Prostate gland (tissue), 2 donors: ENCODE measurements around the gene CRTC2. TPM values are rescaled to one million over a fixed set of nuclear protein-coding genes. Genes with fewer than 3 reads are reported as not detected.

ENCODE experiments used
- DNase-seq: peaks from one replicate; pipeline ENCODE4 v3.0.0-alpha.2; 2019; ENCODE audit warnings: low spot score
- H3K27ac ChIP-seq, 2 donors: fragments of 200-600 bp; sonication (generic); 2 replicates each; pipeline ENCODE4 v1.5.1; 2017 to 2019
- H3K27me3 ChIP-seq: fragments of 200-600 bp; sonication (generic); replicated peaks from 2 replicates; pipeline ENCODE4 v1.5.1; 2019; ENCODE audit not compliant: insufficient read depth
- H3K36me3 ChIP-seq, 2 donors: fragments of 200-600 bp; sonication (generic); 1 replicate in 1 of 2; 2 replicates in 1 of 2; pipeline versions ENCODE4 v1.5.1 to v1.8.1; 2017 to 2019
- H3K4me1 ChIP-seq: fragments of 200-600 bp; sonication (generic); replicated peaks from 2 replicates; pipeline ENCODE4 v1.5.1; 2019
- H3K4me3 ChIP-seq, 2 donors: fragments of 200-600 bp; sonication (generic); 2 replicates each; pipeline ENCODE4 v1.5.1; 2017 to 2019
- H3K9me3 ChIP-seq: fragments of 200-600 bp; sonication (generic); 2 replicates; pipeline ENCODE4 v1.5.1; 2017
- POLR2A ChIP-seq: fragments of 450-650 bp; IDR thresholded peaks from one replicate; pipeline ENCODE4 v1.6.1; 2016; ENCODE audit warnings: antibody characterized with exemption, mild to moderate bottlenecking
- POLR2AphosphoS5 ChIP-seq: sonication (generic); formaldehyde crosslinking; IDR thresholded peaks from one replicate; pipeline ENCODE4 v1.6.1; 2017; ENCODE audit warnings: antibody characterized with exemption
- WGBS: methylation state at CpG from one replicate; pipeline ENCODE4 v1.1.5; 2018; 5-methylcytosine and 5-hydroxymethylcytosine counted together
- intact Hi-C: fragments of 100-400 bp; cut with DNase I; formaldehyde crosslinking; loops from one replicate; pipeline ENCODE4 v1.14.2; 2022
- total RNA-seq, 2 donors: library from RNA; depleted of rRNA; stranded (reverse); fragments of >200 nt; gene quantifications; one replicate each; pipeline ENCODE4 v1.1.0, GENCODE V29; 2016
- TF ChIP-seq, protein P1 (sequence below), 4 experiments: fragments of 200-600 bp in 2 of 4; fragments of 450-650 bp in 2 of 4; sonication (generic) in 2 of 4; IDR thresholded peaks; 1 replicate in 3 of 4; 2 replicates in 1 of 4; pipeline ENCODE4 v1.5.1; 2016 to 2019; ENCODE audit warnings: antibody characterized with exemption in 4 of 4, mild to moderate bottlenecking in 2 of 4, moderate library complexity in 2 of 4

Gene CRTC2
- total RNA-seq, 2 donors from 2014 or later, result 18.5 to 30.2 TPM

DNA sequence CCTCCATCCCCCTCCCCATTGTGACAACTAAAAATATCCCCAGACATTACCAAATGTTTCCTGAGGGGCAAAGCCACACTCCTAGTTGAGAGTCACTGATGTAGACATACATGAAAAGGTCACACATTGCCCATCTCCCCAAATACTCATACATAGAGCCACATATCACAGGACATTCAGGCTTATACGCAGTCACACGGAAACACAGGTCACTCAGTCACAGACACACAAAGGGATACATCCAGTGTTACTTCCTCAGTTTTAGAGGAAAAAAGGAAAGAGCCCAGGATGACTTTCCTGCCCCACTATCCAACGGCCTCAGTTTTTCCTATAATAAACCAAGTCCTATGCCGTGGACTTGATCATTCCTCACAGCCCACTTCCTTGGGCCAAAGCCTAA lies 3.0 kb upstream of the CRTC2 start:
- intact Hi-C loops, result no loop called here
- 75% methylated on average over 4 of the region's 4 CpGs for WGBS
- no peaks in the 10 kb centered on the region for H3K27me3 ChIP-seq
- no peak for DNase-seq
- no peaks in the 10 kb centered on the region for H3K9me3 ChIP-seq
- H3K36me3 ChIP-seq, result no peaks in the 10 kb centered on the region
- no peak overlapping the region for H3K4me3 ChIP-seq
- no peak for TF ChIP-seq POLR2AphosphoS5
- TF ChIP-seq POLR2A, result no peak
- peaks cover 4% of the 10 kb centered on the region for H3K4me1 ChIP-seq
- peak overlapping the region; percentile 95 to 97 for H3K27ac ChIP-seq

DNA sequence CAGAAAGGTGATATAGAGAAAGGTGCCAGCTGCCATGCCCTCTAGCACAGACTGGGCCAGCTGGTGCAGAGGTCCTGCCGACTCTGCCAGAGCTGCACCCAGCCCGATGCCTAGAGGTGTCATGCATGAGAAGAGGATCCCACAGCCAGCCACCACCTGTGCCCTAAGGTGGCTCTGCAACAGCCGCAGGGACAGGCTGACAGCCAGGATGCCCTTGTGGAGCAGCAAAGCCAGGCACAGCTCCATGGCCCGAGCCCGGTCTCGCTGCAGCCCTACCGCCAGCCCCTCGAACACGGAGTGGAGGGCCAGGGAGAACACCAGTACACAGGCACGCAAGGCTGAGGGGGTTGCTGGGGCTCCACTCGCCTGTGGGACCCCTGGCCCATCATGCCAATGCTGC lies 1.8 kb upstream of the CRTC2 start:
- Histone ChIP-seq H3K27ac (peak overlapping the region in 1 of 2 donors; percentile 97), H3K4me1 (no peaks in the 10 kb centered on the region), H3K36me3 (no peaks in the 10 kb centered on the region), H3K9me3 (no peaks in the 10 kb centered on the region), H3K27me3 (no peaks in the 10 kb centered on the region), H3K4me3 (no peak overlapping the region)
- TF ChIP-seq, protein P1, sequence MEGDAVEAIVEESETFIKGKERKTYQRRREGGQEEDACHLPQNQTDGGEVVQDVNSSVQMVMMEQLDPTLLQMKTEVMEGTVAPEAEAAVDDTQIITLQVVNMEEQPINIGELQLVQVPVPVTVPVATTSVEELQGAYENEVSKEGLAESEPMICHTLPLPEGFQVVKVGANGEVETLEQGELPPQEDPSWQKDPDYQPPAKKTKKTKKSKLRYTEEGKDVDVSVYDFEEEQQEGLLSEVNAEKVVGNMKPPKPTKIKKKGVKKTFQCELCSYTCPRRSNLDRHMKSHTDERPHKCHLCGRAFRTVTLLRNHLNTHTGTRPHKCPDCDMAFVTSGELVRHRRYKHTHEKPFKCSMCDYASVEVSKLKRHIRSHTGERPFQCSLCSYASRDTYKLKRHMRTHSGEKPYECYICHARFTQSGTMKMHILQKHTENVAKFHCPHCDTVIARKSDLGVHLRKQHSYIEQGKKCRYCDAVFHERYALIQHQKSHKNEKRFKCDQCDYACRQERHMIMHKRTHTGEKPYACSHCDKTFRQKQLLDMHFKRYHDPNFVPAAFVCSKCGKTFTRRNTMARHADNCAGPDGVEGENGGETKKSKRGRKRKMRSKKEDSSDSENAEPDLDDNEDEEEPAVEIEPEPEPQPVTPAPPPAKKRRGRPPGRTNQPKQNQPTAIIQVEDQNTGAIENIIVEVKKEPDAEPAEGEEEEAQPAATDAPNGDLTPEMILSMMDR (IDR thresholded peaks at IDR 0.05), result no peak
- no peak for TF ChIP-seq POLR2AphosphoS5
- WGBS, result 94% methylated on average over 11 of the region's 11 CpGs
- DNase-seq, result no peak
- intact Hi-C loops, result no loop called here

DNA sequence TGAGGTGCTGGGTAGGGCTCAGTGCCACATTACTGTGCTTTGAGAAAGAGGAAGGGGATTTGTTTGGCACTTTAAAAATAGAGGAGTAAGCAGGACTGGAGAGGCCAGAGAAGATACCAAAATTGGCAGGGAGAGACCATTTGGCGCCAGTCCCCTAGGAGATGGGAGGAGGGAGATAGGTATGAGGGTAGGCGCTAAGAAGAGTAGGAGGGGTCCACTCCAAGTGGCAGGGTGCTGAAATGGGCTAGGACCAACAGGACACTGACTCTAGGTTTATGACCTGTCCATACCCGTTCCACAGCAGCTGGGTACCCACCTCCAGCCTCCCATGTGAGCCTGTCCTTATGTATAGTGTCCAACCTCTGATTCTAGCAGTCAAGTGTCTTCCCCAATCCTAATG lies 1.0 kb upstream of the CRTC2 start:
- 51% methylated on average over 3 of the region's 3 CpGs for WGBS
- TF ChIP-seq, protein P1 (IDR thresholded peaks at IDR 0.05), result no peak
- TF ChIP-seq POLR2A (no peak), POLR2AphosphoS5 (no peak)
- Histone ChIP-seq H3K27ac (peak overlapping the region; percentile 96 to 97), H3K27me3 (no peaks in the 10 kb centered on the region), H3K9me3 (no peaks in the 10 kb centered on the region), H3K4me1 (no peaks in the 10 kb centered on the region), H3K36me3 (no peaks in the 10 kb centered on the region), H3K4me3 (no peak overlapping the region)
- intact Hi-C loops, result no loop called here
- no peak for DNase-seq

DNA sequence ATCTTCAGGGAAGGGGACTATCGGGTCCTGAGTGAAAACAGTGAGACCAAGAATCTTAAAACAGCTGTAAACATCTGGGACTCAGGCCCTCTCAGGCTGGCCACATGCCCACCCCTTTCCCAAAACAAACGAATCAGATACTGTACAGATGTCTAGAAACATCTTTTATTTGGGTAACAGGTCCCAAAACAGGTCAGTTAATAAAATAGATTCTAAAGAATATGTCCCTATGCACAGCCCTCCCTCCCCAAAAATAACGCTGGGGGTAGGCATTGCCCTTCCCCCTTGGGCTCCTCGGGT lies 499 bp upstream of the CRTC2 start:
- intact Hi-C loops, result no loop called here
- Histone ChIP-seq H3K27ac (peak overlapping the region; percentile 96 to 97), H3K36me3 (no peaks in the 10 kb centered on the region), H3K4me1 (no peaks in the 10 kb centered on the region), H3K4me3 (peak overlapping the region in 1 of 2 donors; percentile 83), H3K9me3 (no peaks in the 10 kb centered on the region), H3K27me3 (no peaks in the 10 kb centered on the region)
- DNase-seq, result no peak
- no peak for TF ChIP-seq POLR2A
- TF ChIP-seq, protein P1 (IDR thresholded peaks at IDR 0.05), result no peak
- no peak for TF ChIP-seq POLR2AphosphoS5
- WGBS, result 6% methylated on average over 4 of the region's 4 CpGs

DNA sequence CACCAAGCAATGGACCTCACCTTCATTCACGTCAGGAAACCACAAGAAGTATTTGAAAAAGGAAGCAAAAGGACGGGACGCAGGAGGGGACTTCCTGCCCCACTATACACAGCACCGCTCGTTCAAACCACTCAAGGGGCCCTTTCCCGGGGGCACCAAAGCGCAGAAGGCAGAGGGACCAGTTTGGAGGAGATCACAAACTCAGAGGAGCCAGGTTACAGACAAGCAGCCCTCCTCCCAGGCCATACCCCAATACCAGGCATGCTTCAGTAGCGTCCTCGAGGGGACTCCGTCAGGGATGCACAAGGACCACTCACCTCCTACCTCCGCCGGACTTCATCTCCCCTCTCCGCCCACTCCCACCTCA lies 685 bp downstream of the CRTC2 start:
- Histone ChIP-seq H3K36me3 (peaks cover 0 to 1% of the 10 kb centered on the region in 2 donors), H3K27me3 (no peaks in the 10 kb centered on the region), H3K9me3 (no peaks in the 10 kb centered on the region), H3K27ac (peak overlapping the region; percentile 96 to 97), H3K4me1 (no peaks in the 10 kb centered on the region), H3K4me3 (peak overlapping the region; percentile 83 to 96)
- intact Hi-C loops, result no loop called here
- no peak for DNase-seq
- TF ChIP-seq, protein P1 (IDR thresholded peaks at IDR 0.05), result no peak
- TF ChIP-seq POLR2AphosphoS5 (no peak), POLR2A (no peak)
- WGBS, result 0% methylated on average over 13 of the region's 13 CpGs
